GM19238 (cell line): ENCODE results near the gene IFITM2.

Experiments used
- DNase-seq: peaks from one replicate; pipeline ENCODE4 v3.0.0; 2011; ENCODE audit warnings: low spot score; ENCODE audit not compliant: insufficient read length

The IFITM2 gene

GRCh38 chr11:292211-293121 is 15.2 kb upstream of the IFITM2 start:
- no peak for DNase-seq

GRCh38 chr11:293271-293851 is 14.3 kb upstream of the IFITM2 start:
- no peak for DNase-seq

- DNase-seq = no peak
Observed at GRCh38 chr11:293852-294661, 13.6 kb upstream of the IFITM2 start.

GRCh38 chr11:294780-295179 is 12.8 kb upstream of the IFITM2 start:
- DNase-seq = no peak

- no peak for DNase-seq
Observed at GRCh38 chr11:295351-296170, 12.1 kb upstream of the IFITM2 start.

GRCh38 chr11:296171-297050 is 11.2 kb upstream of the IFITM2 start:
- no peak for DNase-seq

- no peak for DNase-seq
Observed at GRCh38 chr11:297051-297585, 10.5 kb upstream of the IFITM2 start.

GRCh38 chr11:297586-298405 is 9.8 kb upstream of the IFITM2 start:
- no peak for DNase-seq

- no peak for DNase-seq
Observed at GRCh38 chr11:298406-299065, 9.1 kb upstream of the IFITM2 start.

GRCh38 chr11:299081-299891 is 8.3 kb upstream of the IFITM2 start, which contains the start of gene IFITM5:
IFITM5 (minus strand) TSS chr11:299526; CDS start chr11:299490, 36 bp downstream.
- DNase-seq = no peak

- no peak for DNase-seq
Observed at GRCh38 chr11:299951-300735, 7.5 kb upstream of the IFITM2 start.

- DNase-seq = no peak
Observed at GRCh38 chr11:303363-303762, 4.3 kb upstream of the IFITM2 start.

GRCh38 chr11:304061-304506 is 3.5 kb upstream of the IFITM2 start:
- no peak for DNase-seq

GRCh38 chr11:304915-305843 is 2.4 kb upstream of the IFITM2 start:
- DNase-seq = no peak

GRCh38 chr11:305844-306211 is 1.8 kb upstream of the IFITM2 start:
- no peak for DNase-seq
